Sigmoid colon (tissue), 4 donors: ENCODE measurements around the gene AMZ2.

Experiments
- EP300 ChIP-seq, 4 donors: sonication (generic); formaldehyde crosslinking; IDR thresholded peaks; one replicate each; pipeline ENCODE4 v1.6.1; 2017; ENCODE audit warnings: antibody characterized with exemption in 4 of 4
- POLR2A ChIP-seq, 2 donors: fragments of 450-650 bp; IDR thresholded peaks; one replicate each; pipeline ENCODE4 v1.6.1; 2016; ENCODE audit warnings: antibody characterized with exemption in 2 of 2, mild to moderate bottlenecking in 2 of 2, moderate library complexity in 2 of 2
- TF ChIP-seq, protein P1 (sequence below), 4 experiments: fragments of 450-650 bp in 3 of 4; fragments of 200-600 bp in 1 of 4; IDR thresholded peaks; one replicate each; pipeline ENCODE4 v1.5.1; 2016 to 2019; ENCODE audit warnings: antibody characterized with exemption in 4 of 4, mild to moderate bottlenecking in 3 of 4, moderate library complexity in 2 of 4

DNA sequence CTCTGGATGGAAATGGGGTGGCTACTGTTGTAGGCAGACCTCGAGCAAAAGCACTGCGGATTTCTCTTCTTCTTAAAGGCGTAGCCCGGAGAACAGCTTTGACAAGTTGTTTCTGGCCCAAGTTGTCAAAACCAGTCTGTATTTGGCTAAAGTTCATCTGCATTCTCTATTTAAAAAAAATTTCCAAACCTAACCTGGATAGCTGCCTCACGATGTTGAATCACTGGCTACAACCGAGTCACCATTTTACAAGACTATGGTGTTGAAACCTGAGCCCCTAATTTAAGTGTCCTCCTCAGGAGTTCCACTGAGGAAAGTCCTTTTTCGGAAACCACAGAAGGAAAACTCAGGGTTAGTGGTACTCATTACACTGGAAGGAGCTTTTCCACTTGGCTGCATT, 41.6 kb downstream of the AMZ2 start:
- TF ChIP-seq POLR2A (IDR thresholded peaks at IDR 0.05): no peak
- TF ChIP-seq EP300 (IDR thresholded peaks at IDR 0.05): no peak
- TF ChIP-seq, protein P1, sequence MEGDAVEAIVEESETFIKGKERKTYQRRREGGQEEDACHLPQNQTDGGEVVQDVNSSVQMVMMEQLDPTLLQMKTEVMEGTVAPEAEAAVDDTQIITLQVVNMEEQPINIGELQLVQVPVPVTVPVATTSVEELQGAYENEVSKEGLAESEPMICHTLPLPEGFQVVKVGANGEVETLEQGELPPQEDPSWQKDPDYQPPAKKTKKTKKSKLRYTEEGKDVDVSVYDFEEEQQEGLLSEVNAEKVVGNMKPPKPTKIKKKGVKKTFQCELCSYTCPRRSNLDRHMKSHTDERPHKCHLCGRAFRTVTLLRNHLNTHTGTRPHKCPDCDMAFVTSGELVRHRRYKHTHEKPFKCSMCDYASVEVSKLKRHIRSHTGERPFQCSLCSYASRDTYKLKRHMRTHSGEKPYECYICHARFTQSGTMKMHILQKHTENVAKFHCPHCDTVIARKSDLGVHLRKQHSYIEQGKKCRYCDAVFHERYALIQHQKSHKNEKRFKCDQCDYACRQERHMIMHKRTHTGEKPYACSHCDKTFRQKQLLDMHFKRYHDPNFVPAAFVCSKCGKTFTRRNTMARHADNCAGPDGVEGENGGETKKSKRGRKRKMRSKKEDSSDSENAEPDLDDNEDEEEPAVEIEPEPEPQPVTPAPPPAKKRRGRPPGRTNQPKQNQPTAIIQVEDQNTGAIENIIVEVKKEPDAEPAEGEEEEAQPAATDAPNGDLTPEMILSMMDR (IDR thresholded peaks at IDR 0.05): no peak
